GM06990 (cell line): ENCODE data around the gene NCOA1.
"Not testable (repeated sequence)": the region's sequence is repeated elsewhere in the genome, so short reads cannot be mapped to it uniquely, and the experiment has no call there.

Experiments
- DNase-seq: peaks from one replicate; pipeline ENCODE4 v3.0.0-alpha.2; 2011; ENCODE audit not compliant: insufficient read length; ENCODE audit errors: extremely low read depth
- H3K27me3 ChIP-seq: replicated peaks from 2 replicates; pipeline ENCODE4 v1.6.0; 2011; ENCODE audit warnings: low read length; ENCODE audit not compliant: control insufficient read depth, insufficient read depth
- H3K36me3 ChIP-seq: 2 replicates; pipeline ENCODE4 v1.5.1; 2011; ENCODE audit warnings: low read length; ENCODE audit not compliant: control insufficient read depth, insufficient read depth
- H3K4me3 ChIP-seq: replicated peaks from 2 replicates; pipeline ENCODE4 v1.5.1; 2011; ENCODE audit warnings: low read depth, mild to moderate bottlenecking, control low read depth, low read length
- TF ChIP-seq, protein P1 (sequence below): IDR thresholded peaks from 2 replicates; pipeline ENCODE4 v1.5.1; 2011; ENCODE audit warnings: low read length, control low read depth, mild to moderate bottlenecking, inconsistent platforms; ENCODE audit not compliant: insufficient read depth, poor library complexity, severe bottlenecking

The NCOA1 gene

GRCh38 chr2:24594283-24594682 is 103.2 kb downstream of the NCOA1 start:
- H3K4me3 ChIP-seq = no peak overlapping the region
- TF ChIP-seq, protein P1, sequence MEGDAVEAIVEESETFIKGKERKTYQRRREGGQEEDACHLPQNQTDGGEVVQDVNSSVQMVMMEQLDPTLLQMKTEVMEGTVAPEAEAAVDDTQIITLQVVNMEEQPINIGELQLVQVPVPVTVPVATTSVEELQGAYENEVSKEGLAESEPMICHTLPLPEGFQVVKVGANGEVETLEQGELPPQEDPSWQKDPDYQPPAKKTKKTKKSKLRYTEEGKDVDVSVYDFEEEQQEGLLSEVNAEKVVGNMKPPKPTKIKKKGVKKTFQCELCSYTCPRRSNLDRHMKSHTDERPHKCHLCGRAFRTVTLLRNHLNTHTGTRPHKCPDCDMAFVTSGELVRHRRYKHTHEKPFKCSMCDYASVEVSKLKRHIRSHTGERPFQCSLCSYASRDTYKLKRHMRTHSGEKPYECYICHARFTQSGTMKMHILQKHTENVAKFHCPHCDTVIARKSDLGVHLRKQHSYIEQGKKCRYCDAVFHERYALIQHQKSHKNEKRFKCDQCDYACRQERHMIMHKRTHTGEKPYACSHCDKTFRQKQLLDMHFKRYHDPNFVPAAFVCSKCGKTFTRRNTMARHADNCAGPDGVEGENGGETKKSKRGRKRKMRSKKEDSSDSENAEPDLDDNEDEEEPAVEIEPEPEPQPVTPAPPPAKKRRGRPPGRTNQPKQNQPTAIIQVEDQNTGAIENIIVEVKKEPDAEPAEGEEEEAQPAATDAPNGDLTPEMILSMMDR = no peak
- H3K36me3 ChIP-seq = no peaks in the 10 kb centered on the region
- H3K27me3 ChIP-seq = no peaks in the 10 kb centered on the region
- DNase-seq = no peak

DNA sequence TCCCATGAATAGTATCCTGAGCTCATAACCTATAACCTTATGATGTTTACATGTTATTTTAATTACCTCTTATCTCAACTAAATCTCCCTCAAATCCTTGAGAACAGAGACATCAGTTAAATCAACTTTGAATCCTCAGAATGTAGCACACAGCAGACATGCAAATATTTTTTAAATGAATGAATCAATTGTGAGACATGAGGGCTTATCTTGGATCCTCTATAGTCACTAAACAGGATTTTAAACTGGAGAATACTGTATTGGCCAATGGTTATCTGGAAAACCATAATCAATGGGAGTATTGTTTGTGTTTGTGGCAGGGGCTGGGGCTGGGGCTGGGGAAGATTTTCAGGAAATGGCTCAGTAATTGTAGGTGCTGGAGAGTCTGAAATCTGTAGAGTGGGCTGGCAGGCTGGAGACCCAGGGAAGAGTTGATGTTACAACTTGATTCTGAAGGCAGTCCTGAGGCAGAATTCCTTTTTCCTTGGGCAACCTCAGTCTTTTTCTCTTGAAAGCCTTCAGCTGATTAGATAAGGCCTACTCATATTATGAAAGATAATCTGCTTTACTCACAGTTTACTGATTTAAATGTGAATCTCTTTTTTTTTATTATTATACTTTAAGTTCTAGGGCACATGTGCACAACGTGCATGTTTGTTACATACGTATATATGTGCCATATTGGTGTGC is 106.3 kb downstream of the NCOA1 start:
- Histone ChIP-seq H3K4me3 (no peak overlapping the region), H3K27me3 (no peaks in the 10 kb centered on the region), H3K36me3 (no peaks in the 10 kb centered on the region)
- no peak for DNase-seq
- TF ChIP-seq, protein P1 = no peak

DNA sequence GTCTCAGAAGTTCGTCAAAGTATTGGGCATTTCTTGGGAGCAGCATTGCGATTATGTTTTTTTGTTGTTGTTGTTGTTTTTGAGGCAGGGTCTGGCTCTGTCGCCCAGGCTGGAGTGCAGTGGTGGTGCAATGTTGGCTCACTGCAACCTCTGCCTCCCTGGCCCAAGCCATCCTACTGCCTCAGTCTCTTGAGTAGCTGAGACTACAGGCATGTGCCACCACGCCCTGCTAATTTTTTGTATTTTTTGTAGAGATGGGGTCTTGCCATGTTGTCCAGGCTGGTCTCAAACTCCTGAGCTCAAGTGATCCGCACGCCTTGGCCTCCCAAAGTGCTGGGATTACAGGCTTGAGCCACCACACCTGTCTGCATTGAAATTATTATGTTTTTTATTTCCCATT is 109.1 kb downstream of the NCOA1 start:
- not testable (repeated sequence) for H3K36me3 ChIP-seq, H3K27me3 ChIP-seq, DNase-seq, H3K4me3 ChIP-seq

- no peaks in the 10 kb centered on the region for H3K27me3 ChIP-seq
- no peak for DNase-seq
- no peak overlapping the region for H3K4me3 ChIP-seq
- no peaks in the 10 kb centered on the region for H3K36me3 ChIP-seq
- TF ChIP-seq, protein P1 = no peak
Observed at GRCh38 chr2:24611631-24612030, 120.6 kb downstream of the NCOA1 start.

DNA sequence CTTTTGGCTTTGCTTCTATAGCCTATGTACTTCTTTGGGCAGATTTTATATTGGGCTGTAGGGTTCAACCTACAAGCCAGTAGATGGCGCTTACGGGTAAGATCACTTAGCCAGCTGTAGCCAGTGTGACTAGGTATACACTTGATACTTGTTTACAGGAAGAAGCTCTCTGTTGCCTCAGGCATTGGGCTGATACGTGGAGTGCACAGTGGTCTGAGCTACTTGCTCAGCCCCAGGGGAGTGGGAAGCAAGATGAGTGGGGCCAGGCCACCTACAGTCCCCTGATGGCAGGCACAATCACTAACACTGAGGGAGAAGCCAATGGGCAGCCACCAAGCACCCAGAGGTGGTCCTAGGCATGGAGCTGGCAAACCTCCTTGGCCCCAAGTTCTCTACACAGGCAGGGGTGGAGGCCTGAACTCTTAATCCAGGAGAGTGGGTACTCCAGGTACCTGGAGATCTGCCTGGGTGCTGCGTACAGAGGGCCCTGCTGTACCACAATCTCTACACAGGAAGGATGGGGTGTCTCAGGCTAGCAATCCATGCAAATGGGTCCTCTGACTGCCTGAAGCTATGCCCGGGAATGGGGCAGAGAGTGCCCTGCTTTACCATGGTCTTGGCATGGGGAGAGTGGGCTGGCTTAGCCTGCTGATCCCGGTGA is 122.2 kb downstream of the NCOA1 start:
- Histone ChIP-seq H3K27me3 (no peaks in the 10 kb centered on the region), H3K36me3 (no peaks in the 10 kb centered on the region), H3K4me3 (no peak overlapping the region)
- DNase-seq = peak; percentile 34
- TF ChIP-seq, protein P1 = peak; percentile 77

DNA sequence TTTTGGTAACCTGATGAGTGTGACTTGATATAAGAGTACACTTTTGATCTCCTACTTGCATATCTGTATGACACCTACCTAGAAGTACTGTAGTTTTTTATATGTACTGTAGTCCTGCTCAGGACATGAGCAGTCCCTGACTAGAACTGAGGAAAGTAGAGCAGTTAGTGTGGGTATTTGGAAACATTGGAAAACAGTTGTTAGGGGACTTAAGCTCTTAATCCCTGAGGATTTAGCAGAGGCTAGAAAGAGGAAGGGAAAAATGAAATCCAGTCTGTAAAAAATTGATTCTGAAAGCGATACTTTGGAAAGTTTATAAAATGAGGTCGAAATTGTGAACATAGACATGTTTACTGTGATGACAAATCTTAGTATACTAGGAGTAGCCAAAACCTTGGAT is 125.6 kb downstream of the NCOA1 start:
- H3K4me3 ChIP-seq = no peak overlapping the region
- H3K27me3 ChIP-seq = no peaks in the 10 kb centered on the region
- no peak for DNase-seq
- TF ChIP-seq, protein P1 = no peak
- no peaks in the 10 kb centered on the region for H3K36me3 ChIP-seq
